Measurements from ENCODE around the gene PNCK. TPM values are rescaled to one million over a fixed set of nuclear protein-coding genes. Genes with fewer than 3 reads are reported as not detected.
A peak's percentile ranks its signal among the peaks of the same experiment; 100 is the strongest.

Gene PNCK
- polyA plus RNA-seq, 3 donors = not detected

- intact Hi-C loops (cut with micrococcal nuclease) = no loop called here
- DNase-seq = no peak
- H3K27ac Mint-ChIP-seq = no peak overlapping the region
Measured at GRCh38 chrX:153635788-153636668, 37.6 kb downstream of the PNCK start.

GRCh38 chrX:153635388-153635787 lies 38.2 kb downstream of the PNCK start:
- H3K9me3 ChIP-seq (replicated peaks in 1 of 2; ENCODE audit: control insufficient read depth in 1 of 2, insufficient read depth in 1 of 2, low read length in 2 of 2) = peaks cover 0 to 14% of the 10 kb centered on the region in 2 donors
- H3K9ac ChIP-seq (ENCODE audit: insufficient read depth, low read length, poor library complexity, severe bottlenecking) = no peak overlapping the region
- no peaks in the 10 kb centered on the region for H3K27me3 ChIP-seq (ENCODE audit: control insufficient read depth in 2 of 2, insufficient read depth in 2 of 2, low read length in 2 of 2)
- Mint-ChIP-seq H3K4me1 (no peaks in the 10 kb centered on the region), H3K9me3 (peaks cover 0 to 17% (median 8%) of the 10 kb centered on the region in 7 donors), H3K27ac (no peak overlapping the region), H3K4me3 (no peak overlapping the region), H3K36me3 (no peaks in the 10 kb centered on the region), H3K27me3 (ENCODE audit: low read depth in 3 of 3) (peaks cover 5 to 17% (median 12%) of the 10 kb centered on the region in 3 donors)
- intact Hi-C loops (cut with micrococcal nuclease) = no loop called here
- no peaks in the 10 kb centered on the region for H3K79me2 ChIP-seq (ENCODE audit: insufficient read depth, low read length)
- no peaks in the 10 kb centered on the region for H3K36me3 ChIP-seq (replicated peaks in 1 of 2; ENCODE audit: control insufficient read depth in 1 of 2, insufficient read depth in 2 of 2, low read length in 2 of 2)
- TF ChIP-seq CTCF (IDR thresholded peaks at IDR 0.05) = no peak
- no peak overlapping the region for H3K4me2 ChIP-seq (replicated peaks; ENCODE audit: extremely low read depth, low read length, poor library complexity, severe bottlenecking)
- H3K27ac ChIP-seq (ENCODE audit: low read depth in 1 of 2, low read length in 2 of 2) = no peak overlapping the region
- no peak overlapping the region for H2AFZ ChIP-seq (ENCODE audit: insufficient read depth, low read depth, low read length, poor library complexity, severe bottlenecking)
- H4K20me1 ChIP-seq (ENCODE audit: insufficient read depth, low read length) = no peaks in the 10 kb centered on the region
- no peak for DNase-seq
- no peak overlapping the region for H3K4me3 ChIP-seq (replicated peaks in 1 of 3; ENCODE audit: low read depth in 2 of 3, low read length in 3 of 3)
- H3K4me1 ChIP-seq (ENCODE audit: control insufficient read depth in 1 of 2, insufficient read depth in 2 of 2, low read length in 2 of 2) = no peaks in the 10 kb centered on the region
- WGBS (ENCODE audit: insufficient coverage) = 100% methylated on average over 2 of the region's 6 CpGs

More at GRCh38 chrX:153635788-153636668, 37.6 kb downstream of the PNCK start:
- no peak overlapping the region for H3K4me3 ChIP-seq (replicated peaks in 1 of 3; ENCODE audit: low read depth in 2 of 3, low read length in 3 of 3)
- Mint-ChIP-seq H3K4me3 (no peak overlapping the region), H3K9me3 (peaks cover 0 to 15% (median 7%) of the 10 kb centered on the region in 7 donors), H3K27me3 (ENCODE audit: low read depth in 3 of 3) (peaks cover 6 to 22% (median 18%) of the 10 kb centered on the region in 3 donors), H3K4me1 (no peaks in the 10 kb centered on the region), H3K36me3 (no peaks in the 10 kb centered on the region)
- H3K36me3 ChIP-seq (replicated peaks in 1 of 2; ENCODE audit: control insufficient read depth in 1 of 2, insufficient read depth in 2 of 2, low read length in 2 of 2) = no peaks in the 10 kb centered on the region
- H3K27ac ChIP-seq (ENCODE audit: low read depth in 1 of 2, low read length in 2 of 2) = no peak overlapping the region
- no peaks in the 10 kb centered on the region for H3K79me2 ChIP-seq (ENCODE audit: insufficient read depth, low read length)
- H2AFZ ChIP-seq (ENCODE audit: insufficient read depth, low read depth, low read length, poor library complexity, severe bottlenecking) = no peak overlapping the region
- H3K27me3 ChIP-seq (ENCODE audit: control insufficient read depth in 2 of 2, insufficient read depth in 2 of 2, low read length in 2 of 2) = peaks cover 0 to 3% of the 10 kb centered on the region in 2 donors
- H4K20me1 ChIP-seq (ENCODE audit: insufficient read depth, low read length) = no peaks in the 10 kb centered on the region
- 60% methylated on average over 2 of the region's 21 CpGs for WGBS (ENCODE audit: insufficient coverage)
- peaks cover 0 to 9% of the 10 kb centered on the region in 2 donors for H3K9me3 ChIP-seq (replicated peaks in 1 of 2; ENCODE audit: control insufficient read depth in 1 of 2, insufficient read depth in 1 of 2, low read length in 2 of 2)
- peak; percentile 20 for TF ChIP-seq CTCF (IDR thresholded peaks at IDR 0.05)
- H3K4me1 ChIP-seq (ENCODE audit: control insufficient read depth in 1 of 2, insufficient read depth in 2 of 2, low read length in 2 of 2) = no peaks in the 10 kb centered on the region
- no peak overlapping the region for H3K4me2 ChIP-seq (replicated peaks; ENCODE audit: extremely low read depth, low read length, poor library complexity, severe bottlenecking)
- no peak overlapping the region for H3K9ac ChIP-seq (ENCODE audit: insufficient read depth, low read length, poor library complexity, severe bottlenecking)
